GM18951 (cell line): ENCODE data around the gene GPD1.
A peak's percentile ranks its signal among the peaks of the same experiment; 100 is the strongest.

ENCODE experiments used
- POLR2A ChIP-seq: IDR thresholded peaks from 4 replicates; pipeline ENCODE4 v1.6.1; 2011; ENCODE audit warnings: mild to moderate bottlenecking; ENCODE audit not compliant: insufficient read length, insufficient read depth; ENCODE audit errors: extremely low read depth
- in situ Hi-C: fragments of 300-500 bp; cut with MboI; formaldehyde crosslinking; loops from one replicate; pipeline ENCODE4 v1.12.0; 2022; ENCODE audit warnings: low sequenced_read_pairs, mixed read lengths, inconsistent platforms; ENCODE audit not compliant: unreplicated experiment

Gene GPD1

GRCh38 chr12:50109319-50109718 lies 5.5 kb downstream of the GPD1 start:
- in situ Hi-C loops, result no loop called here
- TF ChIP-seq POLR2A, result no peak

GRCh38 chr12:50110127-50110761 lies 6.4 kb downstream of the GPD1 start:
- peak; percentile 28 for TF ChIP-seq POLR2A
- in situ Hi-C loops, result no loop called here

DNA sequence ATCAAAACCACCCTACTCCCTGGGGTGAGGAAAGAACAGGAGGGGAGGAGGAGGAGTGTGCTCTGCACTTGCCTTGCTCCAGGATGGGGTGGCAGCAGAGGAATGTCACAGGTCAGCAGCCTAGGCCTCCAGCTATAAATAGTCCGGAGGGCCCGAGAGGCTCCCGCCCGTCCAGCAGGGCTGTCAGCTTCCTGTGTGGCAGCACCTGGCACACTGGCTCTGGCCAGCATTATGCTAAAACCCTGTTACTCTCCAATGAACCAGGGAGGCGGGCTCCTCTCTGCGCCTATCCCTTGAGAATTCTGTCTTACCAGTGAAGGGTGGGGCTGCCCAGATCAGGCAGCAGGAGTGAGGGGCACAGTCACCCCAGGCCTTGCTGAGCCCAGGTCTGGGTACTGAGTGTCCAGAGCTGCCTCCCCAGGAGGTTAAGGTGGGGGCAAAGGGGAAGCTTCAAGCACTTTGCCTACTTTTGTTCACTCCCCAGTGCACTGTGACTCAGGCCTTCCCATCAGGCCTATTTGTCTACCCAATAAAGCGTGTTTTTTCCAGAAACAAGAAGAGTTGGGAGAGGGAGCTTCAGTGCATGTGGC lies 7.0 kb downstream of the GPD1 start:
- TF ChIP-seq POLR2A, result no peak
- in situ Hi-C loops, result no loop called here

DNA sequence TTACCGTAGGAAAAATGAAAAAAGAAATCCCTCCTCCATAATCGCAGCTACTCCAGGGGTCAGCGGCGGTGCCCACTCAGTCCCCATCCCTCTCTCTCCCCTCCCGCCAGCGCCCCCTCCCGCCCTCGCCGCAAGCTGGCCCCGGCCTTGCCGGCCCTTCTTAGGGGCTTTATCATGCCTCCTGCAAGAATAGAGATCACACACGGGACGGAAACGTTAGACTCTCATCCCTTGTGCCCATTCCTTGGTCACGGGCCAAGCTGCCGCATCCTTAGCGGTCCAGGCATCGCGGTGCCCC lies 7.5 kb downstream of the GPD1 start:
- in situ Hi-C loops, result no loop called here
- TF ChIP-seq POLR2A, result no peak

DNA sequence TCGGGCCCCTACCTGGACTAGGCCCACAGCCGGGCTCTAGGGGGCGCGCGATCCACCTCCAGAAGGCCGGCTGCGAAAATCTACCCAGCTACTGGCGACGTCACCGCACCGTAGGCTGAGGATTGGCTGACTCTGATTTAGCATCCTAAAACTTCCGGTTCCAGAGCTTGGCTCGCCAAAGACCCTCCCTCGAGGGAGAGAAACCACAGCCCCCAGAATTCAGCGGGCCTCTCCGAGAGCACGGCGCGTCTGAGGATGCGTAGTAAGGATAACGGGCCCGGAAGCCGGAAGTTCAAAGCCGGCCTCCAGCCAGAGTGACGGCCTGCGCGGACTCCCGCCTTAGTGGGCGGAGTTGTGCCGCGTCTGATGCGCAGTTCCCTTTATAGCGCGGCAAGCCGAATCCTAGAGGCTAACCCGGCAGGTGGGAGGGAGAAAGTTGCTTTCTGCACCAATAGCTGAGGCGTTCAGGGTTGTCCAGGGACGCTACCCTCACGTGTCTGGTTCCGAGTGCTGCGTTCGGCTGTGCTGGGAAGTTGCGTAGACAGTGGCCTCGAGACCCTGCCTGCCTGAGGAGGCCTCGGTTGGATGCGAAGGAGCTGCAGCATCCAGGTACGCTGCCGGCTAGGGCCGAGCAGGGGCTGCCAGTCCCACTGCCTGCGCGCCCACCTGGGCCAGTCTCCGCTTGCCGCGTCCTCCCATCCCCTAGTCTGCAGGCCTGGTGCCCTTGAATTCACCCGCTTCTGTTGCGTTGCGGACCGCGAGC lies 8.1 kb downstream of the GPD1 start, which contains the start of gene COX14:
Gene COX14 (plus strand): TSS at position 544 of the 763 bp plus-strand sequence. CDS start 7,808 bp downstream, outside the sequence.
- in situ Hi-C loops, result no loop called here
- TF ChIP-seq POLR2A, result peak; percentile 90

- no peak for TF ChIP-seq POLR2A
- in situ Hi-C loops, result no loop called here
Observed at GRCh38 chr12:50112456-50113218, 8.8 kb downstream of the GPD1 start.

DNA sequence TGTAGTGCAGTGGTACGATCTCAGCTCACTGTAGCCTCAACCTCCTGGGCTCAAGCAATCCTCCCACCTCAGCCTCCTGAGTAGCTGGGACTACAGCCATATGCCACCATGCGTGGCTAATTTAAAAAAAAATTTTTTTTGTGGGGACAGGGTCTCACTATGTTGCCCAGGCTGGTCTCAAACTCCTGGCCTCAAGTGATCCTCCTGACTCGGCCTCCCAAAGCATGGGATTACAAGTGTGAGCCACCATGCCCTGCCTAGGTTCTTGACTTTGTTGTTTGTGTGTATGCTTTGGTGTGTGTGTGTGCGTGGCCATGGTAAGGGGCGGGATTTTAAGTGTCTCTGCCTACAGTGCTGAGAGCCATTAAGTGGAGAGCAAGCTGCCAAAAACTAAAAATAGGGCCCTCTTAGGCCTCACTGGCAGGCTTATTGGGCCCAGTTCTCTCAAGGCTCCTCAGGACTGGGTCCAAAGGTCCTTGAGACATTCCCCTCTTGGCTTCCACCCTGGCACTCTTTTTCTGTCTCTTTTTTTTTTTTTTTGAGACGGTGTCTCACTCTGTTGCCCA lies 13.3 kb downstream of the GPD1 start:
- in situ Hi-C loops, result no loop called here
- no peak for TF ChIP-seq POLR2A

- in situ Hi-C loops, result no loop called here
- TF ChIP-seq POLR2A, result no peak
Observed at GRCh38 chr12:50119387-50119786, 15.6 kb downstream of the GPD1 start.

DNA sequence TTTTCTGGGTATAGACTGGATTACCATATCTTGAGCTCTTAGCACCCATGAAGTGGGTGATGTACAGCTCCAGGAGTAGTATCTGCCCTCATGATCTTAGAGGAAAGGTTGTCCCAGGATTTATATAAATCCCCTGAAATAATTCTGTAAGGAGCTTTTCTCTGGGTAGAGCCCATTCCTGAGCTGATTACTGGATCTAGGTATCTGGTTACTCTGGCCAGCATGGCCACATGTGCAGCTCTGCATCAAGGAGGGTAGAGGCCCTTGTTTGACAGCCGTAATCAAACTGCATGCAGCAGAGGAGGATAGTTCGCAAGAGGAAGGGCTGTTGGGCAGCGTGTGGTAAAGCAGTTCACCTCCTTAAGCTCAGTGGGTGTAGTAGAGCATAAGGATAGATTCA lies 16.7 kb downstream of the GPD1 start:
- in situ Hi-C loops, result no loop called here

GRCh38 chr12:50120953-50121352 lies 17.1 kb downstream of the GPD1 start:
- no peak for TF ChIP-seq POLR2A
- in situ Hi-C loops, result no loop called here

More for the DNA sequence above, 16.7 kb downstream of the GPD1 start:
- no peak for TF ChIP-seq POLR2A

DNA sequence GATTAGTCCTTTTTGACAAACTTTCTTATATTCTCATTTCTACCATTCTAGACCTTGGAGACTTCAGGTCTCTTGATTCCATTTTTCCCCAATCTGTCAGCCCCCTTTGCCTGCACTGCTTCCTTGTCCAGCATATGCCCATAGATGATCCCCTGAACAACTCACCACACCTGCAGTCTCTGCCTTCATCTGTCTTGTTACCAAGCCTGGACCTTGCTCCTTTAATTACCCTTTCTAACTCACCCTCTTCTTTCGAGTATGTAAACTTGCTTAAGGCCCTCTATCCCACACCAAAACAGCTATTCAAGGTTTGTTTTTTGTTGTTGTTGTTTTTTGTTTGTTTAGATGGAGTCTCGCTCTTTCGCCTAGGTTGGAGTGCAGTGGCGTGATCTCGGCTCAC lies 17.8 kb downstream of the GPD1 start:
- in situ Hi-C loops, result no loop called here
- TF ChIP-seq POLR2A, result no peak

DNA sequence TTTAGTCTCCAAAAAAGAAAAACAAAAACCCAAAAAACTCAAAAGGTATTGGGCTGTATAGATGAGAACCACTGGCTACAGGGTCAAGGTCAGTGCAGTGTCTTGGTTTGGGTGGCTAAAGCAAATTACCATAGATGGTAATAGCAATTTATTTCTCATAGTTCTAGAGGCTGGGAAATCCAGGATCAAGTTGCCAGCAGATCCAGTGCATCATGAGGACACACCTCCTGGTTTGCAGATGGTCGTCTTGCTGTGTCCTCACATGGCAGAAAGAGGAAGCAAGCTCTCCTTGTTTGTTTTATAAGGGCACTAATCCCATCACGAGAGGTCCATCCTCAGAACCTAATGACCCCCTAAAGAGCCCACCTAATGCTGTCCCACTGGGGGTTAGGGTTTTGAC lies 19.4 kb downstream of the GPD1 start:
- in situ Hi-C loops, result no loop called here
- no peak for TF ChIP-seq POLR2A

DNA sequence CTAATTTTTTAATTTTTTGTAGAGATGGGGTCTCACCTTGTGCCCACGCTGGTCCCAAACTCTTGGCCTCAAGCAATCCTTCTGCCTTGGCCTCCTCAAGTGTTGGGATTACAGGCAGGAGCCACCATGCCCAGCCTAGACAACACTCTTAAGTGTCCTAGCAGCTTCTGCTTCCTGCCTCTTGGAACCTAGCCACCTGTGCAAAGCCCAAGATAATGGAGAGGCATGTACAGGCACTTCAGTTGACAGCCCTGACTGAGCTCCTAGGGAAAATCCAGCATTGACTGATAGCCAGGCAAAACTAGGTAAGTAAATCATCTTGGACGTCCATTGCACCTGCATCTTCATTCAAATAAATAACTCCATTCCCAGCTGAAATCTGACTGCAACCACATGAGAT lies 23.7 kb downstream of the GPD1 start:
- TF ChIP-seq POLR2A, result no peak
- in situ Hi-C loops, result no loop called here
